Activated T-helper 1 cell treated with Interleukin-2 at 50 U/mL for 16 hours (primary cell): ENCODE data around the gene TIMM29.

Source experiments
- DNase-seq: peaks from one replicate; pipeline ENCODE4 v3.0.0-alpha.2; 2020; ENCODE audit warnings: low read depth

The TIMM29 gene

GRCh38 chr19:10928563-10929401 lies at the start of gene TIMM29, which contains the start of gene YIPF2:
Gene TIMM29 (plus strand): TSS chr19:10928811. CDS start chr19:10928823, 12 bp downstream.
Gene YIPF2 (minus strand): TSS chr19:10928639. CDS start chr19:10928410, 229 bp downstream.
- DNase-seq = peak; percentile 88

DNA sequence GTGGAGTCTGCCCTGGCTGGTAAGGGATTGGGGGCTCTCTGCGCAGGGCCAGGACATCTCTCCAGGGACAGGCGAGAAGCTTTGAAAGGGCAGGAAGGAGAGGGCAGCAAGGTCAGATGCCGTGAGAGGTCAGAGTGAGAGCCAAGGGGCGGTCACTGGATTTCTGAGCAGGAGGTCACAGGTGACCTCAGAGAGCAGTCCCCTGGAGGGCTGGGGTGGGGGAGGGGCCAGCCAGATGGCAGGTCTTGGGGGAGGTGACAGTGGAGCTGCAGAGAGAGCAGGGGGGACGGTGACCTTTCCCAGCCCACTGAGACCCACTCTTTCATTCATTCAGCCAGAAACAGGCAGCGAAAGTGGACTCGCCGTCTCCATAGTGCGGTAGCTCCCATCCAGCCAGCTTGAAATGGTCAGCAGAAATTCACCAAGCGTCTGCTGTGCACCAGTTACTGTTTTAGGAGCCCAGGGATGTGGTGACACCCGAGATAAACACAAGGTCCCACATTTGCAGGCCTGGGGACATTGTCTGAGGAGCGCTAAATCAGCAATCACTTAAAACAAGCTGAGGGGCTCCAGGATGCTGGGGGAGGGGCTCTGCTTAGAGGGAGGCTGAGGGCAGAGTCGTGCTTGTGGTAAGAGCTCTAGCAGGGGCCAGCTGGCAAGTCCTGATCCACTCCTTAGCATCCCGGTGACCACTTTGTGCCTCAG lies 47.1 kb upstream of the TIMM29 start:
- no peak for DNase-seq

DNA sequence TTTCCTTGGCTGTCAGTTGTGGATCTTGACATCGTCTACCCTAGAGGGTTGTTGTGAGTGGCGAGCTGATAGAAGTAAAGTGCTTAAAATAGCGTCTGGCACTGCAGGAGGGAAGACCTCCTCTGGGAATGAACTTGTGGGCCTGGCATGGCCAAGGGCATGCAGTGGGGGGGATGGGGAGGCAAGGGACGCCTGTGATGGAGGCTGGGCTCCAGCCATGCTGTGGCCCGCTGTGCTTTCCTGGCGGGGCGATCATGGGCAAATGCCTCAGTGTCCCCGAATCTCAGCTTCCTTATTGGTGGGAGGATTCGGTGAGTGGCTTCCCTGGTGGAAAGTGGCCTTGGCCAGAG lies 46.5 kb upstream of the TIMM29 start:
- DNase-seq = no peak

DNA sequence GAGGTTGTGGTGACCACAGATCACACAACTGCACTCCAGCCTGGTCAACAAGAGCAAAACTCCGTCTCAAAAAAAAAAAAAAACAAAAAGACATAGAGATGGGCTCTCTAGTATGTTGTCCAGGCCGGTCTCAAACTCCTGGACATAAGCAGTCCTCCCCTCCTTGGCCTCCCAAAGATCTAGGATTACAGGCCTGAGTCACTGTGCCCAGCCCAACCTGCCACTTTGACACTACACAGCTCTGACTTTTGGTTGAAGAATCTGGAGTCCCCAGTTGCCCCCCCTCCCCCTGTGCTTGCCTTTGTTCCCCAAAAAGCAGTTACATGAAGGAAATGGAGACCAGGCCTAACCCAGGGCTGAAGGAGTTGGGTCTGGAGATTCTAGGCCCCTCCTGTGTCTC lies 44.3 kb upstream of the TIMM29 start:
- DNase-seq = no peak

- DNase-seq = no peak
These were observed 43.1 kb upstream of the TIMM29 start for GRCh38 chr19:10885201-10886169.

DNA sequence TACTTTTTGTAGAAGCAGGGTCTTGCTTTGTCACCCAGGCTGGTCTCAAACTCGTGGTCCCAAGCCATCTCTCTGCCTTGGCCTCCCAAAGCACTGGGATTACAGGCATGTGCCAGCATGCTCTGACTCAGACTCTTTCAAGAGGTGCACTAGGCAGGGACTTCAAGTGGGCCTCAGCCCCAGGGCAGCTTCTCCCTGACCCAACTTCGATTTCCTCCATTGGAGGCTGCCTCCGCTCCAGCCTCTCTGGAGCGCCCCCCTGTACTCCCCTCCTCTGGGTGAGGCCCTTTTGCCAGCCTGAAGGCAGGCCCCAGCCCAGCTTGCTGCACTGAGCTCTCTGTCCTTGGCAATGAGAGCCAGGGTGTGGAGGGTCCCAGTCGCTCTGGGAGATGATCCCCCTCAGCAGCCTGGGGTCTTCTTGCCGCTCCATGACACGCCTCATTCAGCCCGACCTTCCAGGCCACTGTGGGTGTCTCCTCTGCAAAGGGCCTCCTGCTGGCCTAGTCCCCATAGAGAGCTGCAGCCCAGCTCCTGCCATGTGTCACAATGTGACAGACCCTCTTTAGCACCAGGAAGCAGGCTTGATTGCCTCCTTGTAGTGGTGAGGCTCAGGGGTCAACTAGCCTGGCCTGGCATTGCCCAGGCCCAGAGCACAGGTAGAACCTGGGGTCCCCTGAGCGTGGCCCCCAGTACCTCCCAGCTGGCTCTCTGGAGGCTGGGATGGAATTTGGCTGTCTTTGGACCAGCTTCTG lies 40.8 kb upstream of the TIMM29 start:
- DNase-seq = no peak

DNA sequence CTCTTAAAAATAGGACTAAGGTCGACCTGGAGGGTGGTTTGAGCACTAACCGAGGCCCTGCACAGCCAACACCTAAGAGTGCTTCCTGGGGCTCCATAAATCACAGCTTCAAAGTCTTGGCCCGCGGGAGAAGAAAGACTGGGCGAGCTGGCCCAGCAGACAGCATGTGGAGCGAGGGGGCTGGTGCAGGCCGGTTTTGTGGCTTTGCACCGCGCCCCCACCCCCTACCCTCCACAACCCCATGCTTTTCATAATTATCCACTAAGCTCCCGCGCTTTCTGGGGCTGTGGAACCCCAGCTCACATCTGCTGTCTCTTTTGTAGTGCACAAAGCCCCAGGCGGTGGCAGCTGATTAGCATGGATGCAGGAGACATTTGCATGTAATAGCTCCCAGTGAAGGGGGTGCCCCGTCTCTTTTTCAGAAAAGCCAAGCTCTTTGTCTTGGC lies 40.2 kb upstream of the TIMM29 start:
- DNase-seq = no peak

GRCh38 chr19:10889880-10890279 lies 38.7 kb upstream of the TIMM29 start:
- no peak for DNase-seq

- no peak for DNase-seq
These were observed 37.1 kb upstream of the TIMM29 start for GRCh38 chr19:10891405-10892086.

GRCh38 chr19:10892256-10892655 lies 36.4 kb upstream of the TIMM29 start:
- no peak for DNase-seq

DNA sequence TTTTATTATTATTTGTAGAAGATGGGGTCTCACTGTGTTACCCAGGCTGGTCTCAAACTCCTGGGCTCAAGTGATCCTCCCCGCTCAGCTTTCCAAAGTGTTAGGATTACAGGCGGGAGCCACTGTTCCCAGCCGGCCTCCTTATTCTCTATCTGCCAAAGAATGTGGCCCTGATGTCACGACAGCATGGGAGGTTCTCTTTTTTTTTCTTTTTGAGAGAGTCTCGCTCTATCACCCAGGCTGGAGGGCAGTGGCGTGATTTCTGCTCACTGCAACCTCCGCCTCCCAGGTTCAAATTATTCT lies 33.7 kb upstream of the TIMM29 start:
- no peak for DNase-seq

DNA sequence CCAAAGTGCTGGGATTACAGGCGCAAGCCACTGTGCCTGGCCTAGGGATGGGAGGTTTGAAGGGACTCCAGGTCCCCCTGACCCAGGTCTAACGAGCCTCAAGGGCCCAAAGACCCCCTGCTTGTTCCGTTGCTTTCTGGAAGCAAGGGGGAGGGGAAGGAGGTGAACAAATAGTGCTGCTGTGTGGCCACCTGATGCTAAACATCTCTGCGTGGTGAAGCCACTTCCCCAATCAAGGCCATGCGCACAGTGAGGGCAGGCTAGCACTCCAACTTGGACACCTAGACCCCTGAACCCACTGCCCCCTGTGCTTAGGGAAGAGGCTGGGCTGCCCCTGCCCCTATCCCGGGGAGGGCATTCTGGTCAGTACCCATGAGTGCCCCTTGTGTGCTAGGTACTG lies 33.2 kb upstream of the TIMM29 start:
- DNase-seq = no peak

DNA sequence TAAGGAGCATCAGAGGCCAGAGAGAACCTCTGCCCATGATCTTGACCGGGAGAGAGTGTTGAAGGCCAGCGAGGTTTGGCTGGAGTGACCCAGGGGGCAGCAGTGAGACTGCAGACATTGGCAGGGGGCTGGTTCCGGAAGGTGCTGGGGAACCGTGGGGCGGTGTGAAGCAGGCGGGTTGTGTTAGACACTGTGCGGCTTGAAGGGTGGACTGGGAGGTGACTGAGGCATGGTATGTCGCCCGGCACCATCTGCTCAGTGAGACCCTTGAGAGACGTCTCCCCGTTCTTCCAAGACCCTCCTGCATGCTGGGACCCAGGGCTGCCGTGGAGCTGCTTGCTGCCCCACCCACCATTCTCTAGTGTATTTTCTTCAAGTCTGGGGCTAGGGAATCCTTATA lies 32.7 kb upstream of the TIMM29 start:
- DNase-seq = no peak

- no peak for DNase-seq
These were observed 31.6 kb upstream of the TIMM29 start for GRCh38 chr19:10896851-10897526.

DNA sequence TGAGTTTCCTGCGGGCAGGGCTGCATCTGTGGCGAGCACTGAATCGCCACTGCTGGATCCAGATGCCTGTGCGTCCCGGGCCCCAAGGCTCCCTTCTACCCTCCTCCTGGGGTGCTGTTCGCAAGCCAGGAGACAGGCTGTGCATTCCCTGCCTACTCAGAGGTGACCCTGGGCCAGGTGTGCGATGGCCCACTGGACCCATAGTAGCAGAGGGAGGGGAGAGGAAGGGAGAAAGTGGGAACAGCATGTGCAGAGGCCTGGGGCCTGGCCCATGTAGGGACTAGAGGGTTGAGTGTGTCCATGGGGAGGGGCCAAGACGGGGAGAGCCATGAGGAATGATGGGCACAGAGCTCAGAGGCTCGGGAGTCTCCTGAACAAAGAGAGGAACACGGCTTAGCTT lies 30.0 kb upstream of the TIMM29 start:
- no peak for DNase-seq

- DNase-seq = no peak
These were observed 29.4 kb upstream of the TIMM29 start for GRCh38 chr19:10899151-10899653.

- no peak for DNase-seq
These were observed 20.7 kb upstream of the TIMM29 start for GRCh38 chr19:10907925-10908324.

DNA sequence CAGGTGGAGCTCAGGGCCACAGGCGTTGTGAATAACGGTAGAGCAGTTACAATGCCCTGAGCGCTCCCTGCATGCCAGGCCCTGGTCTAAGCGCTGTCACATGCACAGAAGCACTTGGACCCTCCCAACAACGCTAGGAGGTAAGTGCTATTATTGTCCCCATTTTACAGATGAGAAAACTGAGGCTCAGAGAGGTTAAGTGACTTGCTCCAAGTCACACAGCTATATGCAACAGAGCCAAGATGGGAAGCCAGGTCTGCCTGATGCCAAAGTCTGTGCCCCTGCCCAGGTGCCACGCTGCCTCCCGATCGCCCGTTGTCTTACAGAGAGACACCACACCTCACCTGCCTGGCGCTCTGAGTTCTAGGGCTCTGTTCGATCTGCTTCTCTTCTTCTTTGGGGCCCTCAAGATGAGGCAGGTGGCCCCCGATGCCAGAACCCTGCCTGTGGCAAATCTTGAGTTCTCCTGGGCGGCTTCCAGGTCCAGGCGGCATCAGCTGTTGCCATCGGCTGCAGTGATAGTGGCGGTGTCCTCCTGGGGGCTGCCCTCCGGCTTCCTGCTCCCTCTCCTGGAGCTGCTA lies 20.1 kb upstream of the TIMM29 start:
- DNase-seq = no peak

DNA sequence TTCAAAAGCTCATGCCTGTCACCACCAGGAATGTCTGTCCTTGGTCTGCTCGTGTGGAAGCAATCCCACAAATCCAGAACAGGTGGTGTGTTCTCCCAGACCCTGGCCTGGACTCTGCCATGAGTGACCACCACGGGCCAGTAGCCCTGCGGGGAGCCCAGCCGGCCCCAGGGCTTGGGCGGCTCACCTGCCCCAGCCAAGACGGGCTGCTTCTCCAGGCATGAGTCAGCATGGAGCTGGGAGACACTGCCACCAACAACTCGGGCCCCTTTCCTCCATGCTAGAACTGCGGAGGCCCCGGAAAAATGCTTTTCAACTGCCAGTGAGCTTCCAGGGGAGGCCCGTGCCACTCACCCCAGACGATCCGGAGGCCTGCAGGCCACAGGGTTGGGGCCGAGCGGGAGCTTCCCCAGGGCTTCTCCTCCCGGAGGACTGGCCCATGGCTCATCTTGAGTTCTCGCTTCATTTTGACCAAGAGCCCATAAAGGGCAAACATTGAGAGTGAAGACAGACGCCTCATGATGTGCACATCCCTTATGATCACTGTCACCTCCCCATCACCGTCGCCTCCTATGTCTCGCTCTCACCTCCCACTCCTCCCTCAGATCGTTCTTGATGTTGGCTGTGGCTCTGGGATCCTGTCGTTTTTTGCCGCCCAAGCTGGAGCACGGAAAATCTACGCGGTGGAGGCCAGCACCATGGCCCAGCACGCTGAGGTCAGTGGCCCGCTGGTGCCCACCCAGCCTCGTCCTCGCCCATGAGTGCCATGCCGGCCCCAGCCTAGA lies 16.8 kb upstream of the TIMM29 start:
- DNase-seq = no peak
